Mammary epithelial cell (primary cell): ENCODE results near the gene APEH.

ENCODE experiments used
- CTCF ChIP-seq, 2 donors: IDR thresholded peaks in 1 of 2; conservative IDR thresholded peaks in 1 of 2; 2 replicates each; pipeline ENCODE4 v1.5.1; 2011 to 2012; ENCODE audit warnings: inconsistent platforms in 2 of 2, low read length in 2 of 2, mild to moderate bottlenecking in 2 of 2, control low read depth in 1 of 2, low read depth in 1 of 2; ENCODE audit not compliant: insufficient read depth in 1 of 2; ENCODE audit errors: extremely low read depth in 1 of 2
- EZH2 ChIP-seq: IDR thresholded peaks from 2 replicates; pipeline ENCODE4 v1.6.1; 2012; ENCODE audit warnings: low read length, inconsistent platforms, borderline replicate concordance

- TF ChIP-seq CTCF (conservative IDR thresholded peaks at IDR 0.05 in 1 of 2, IDR thresholded peaks at IDR 0.05 in 1 of 2; ENCODE audit: extremely low read depth in 1 of 2, insufficient read depth in 1 of 2, low read depth in 1 of 2, low read length in 2 of 2), result no peak
- no peak for TF ChIP-seq EZH2
These were observed 8.2 kb upstream of the APEH start for GRCh38 chr3:49665822-49666519.
